HG02623 (cell line): Measurements from ENCODE around the gene CSTF1.
A peak's percentile ranks its signal among the peaks of the same experiment; 100 is the strongest.
"Not testable (repeated sequence)": the region's sequence is repeated elsewhere in the genome, so short reads cannot be mapped to it uniquely, and the experiment has no call there.

Experiments used
- ATAC-seq: cut with Tn5 transposase; IDR thresholded peaks from one replicate; pipeline ENCODE4 v1.9.1; 2021; ENCODE audit warnings: moderate library complexity; ENCODE audit not compliant: unreplicated experiment

Gene CSTF1

GRCh38 chr20:56368351-56369134, 23.9 kb upstream of the CSTF1 start:
- ATAC-seq: no peak

DNA sequence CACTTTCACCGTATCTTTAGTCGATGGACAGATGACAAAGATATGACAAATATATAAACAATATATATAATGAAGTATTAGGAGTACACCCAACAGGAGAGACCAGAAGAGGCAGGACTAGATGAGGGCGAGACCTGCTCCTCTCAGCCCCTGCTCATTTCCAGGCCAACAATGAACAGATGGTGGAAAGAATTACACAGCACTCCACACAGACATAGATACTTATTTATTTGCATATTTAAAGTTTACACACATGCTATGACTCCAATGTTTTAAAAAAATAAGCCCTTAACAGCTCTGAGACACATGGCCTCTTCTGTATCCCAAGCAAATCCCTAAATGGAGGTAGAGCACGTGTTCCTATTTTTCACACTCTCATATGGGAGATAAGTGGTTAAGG, 23.3 kb upstream of the CSTF1 start:
- ATAC-seq: no peak

DNA sequence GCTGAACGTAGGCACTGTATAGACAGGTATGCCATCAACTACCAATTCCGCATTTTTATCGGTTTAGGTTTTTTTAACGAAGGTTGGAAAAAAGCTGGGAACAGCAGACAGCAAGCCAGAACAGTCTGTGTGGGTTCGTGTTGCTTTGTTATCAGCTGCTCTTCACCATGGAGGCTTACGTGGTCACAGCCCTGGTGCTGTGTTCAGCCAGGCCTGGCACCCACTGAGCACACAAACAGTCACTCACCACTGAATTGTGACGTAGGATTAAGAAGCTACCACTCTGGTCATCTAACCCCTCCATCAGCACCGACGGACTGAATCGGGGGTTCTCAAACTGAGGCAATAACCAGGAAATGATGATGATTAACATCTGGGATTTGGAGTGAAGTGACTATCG, 20.5 kb upstream of the CSTF1 start:
- no peak for ATAC-seq

DNA sequence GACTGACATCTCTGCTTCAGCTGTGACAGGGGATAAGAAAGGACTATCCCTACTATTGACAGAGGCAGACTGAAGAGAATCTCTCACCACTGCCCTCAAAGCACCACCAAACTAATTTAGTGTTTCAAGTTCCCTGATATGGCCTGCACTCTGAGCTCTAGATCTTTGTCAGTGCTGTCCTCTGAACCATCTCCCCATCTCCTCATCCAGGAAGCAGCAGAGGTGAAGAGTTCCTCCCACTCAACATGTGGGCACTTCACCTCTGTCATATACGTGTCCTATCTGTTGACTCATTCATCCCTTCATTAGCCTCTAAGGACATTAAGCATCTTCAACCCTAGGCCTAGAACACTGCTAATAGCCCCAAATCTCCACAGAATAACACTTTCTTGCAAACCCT, 19.6 kb upstream of the CSTF1 start:
- no peak for ATAC-seq

DNA sequence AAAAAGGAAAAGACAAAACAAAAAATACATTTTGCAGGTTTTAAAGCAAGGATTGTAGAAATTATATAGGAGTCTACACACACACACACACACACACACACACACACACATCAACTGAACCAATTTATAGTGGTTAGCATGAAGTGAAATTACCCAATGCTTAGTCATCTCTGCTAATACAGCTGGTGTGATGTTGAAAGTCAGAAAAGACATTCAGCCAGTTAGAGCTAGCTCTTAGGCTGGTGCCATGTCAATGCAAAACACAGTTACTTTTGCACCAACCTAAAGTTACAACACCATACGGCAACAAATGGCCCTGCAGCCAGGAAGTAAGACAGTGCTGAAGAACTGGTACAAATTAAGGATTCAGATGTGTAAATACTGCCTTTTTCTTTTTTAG, 18.5 kb upstream of the CSTF1 start:
- ATAC-seq: no peak

DNA sequence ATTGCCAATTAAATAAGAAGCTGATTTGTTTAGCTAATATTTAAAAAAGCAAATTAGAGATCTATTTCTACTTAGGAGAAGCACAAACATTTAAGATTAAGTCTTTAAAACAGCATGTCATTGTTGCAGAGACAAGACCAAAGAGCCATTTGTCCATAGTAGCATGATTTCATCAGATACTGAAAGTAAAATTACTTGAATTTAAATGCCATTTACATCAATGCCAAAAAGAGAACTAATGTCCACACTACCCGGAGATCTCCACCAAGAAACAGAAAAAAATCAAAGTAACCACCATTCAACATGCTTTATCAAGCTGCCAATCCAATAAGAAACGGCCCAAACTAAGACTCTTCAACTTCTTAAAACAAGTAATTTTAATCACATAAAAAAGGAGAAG, 16.1 kb upstream of the CSTF1 start:
- no peak for ATAC-seq

- ATAC-seq: no peak
These were observed 14.1 kb upstream of the CSTF1 start for GRCh38 chr20:56378386-56378785.

DNA sequence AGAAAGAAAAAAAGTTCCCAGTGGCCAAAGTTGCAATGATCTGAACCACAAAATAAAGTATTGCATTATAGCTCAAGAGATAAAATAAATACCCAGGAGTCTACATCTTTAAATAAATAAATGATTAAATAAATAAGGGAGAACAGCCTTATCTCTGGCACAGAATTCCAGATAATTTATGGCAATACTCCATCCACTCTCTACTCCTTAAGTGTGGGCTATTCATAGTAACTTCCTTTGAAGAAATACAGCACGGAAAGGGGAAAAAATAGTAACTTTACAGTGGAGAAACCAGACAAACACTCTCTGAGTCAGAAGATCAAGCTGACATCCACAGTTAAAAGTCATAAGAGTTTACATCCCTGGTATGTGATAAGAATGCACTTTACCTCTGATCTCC, 12.1 kb upstream of the CSTF1 start:
- ATAC-seq: no peak

DNA sequence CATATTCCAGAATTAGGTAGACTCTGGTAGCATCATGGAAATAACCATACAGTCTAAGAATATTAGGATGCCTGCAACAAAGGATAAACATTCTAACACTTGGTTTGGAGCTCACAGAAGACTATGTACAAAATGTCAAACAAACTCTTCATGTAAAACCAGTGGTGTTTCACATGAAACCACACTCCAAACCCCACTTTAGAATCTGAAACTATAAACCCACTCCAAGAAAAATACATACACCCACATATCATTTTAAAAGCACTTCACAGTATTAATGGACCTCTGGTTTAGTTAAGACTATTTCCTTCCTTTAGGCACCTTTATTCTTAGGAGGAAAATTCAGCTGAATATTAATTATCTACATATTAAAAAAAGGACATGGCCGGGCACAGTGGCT, 10.9 kb upstream of the CSTF1 start:
- peak; percentile 64 for ATAC-seq

DNA sequence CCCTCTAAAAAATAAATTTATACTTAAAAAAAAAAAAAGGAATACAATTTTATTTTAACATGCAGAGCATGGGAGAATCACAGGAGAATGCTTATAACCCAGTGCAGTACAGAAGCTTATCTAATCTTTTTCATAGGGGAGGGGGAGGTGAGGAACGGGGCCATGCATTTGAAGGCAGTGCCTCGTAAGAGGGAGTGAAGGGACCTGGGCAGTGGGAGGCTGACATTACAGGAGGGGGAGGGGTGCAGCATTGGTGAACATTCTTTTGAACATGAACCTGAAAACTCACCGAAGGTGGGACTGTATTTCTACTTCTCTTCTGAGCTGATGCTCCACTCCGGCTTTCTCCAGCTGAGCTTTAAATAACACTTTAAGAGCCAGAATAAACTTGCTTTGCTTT, 9.7 kb upstream of the CSTF1 start:
- ATAC-seq: no peak

DNA sequence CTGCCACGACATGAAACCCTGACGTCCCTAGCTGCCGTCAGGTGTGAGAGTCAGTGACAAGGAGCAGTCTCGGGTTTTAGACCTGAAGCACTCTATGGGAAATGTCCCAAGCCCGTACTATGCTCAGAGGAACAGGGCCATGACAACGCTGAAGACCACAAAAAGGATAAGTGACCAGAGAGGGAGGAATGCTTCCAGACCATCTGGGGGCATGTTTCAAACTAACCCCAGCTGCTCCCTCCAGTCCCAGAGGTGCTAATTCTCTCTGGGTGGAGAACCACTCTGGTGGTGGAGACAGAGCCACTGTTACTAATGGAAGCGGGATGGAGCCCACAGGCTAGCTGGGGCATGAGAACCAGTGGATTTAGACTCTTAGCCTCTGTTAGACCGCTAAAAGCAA, 9.1 kb upstream of the CSTF1 start:
- ATAC-seq: no peak

GRCh38 chr20:56385130-56385529, 7.3 kb upstream of the CSTF1 start:
- ATAC-seq: no peak

DNA sequence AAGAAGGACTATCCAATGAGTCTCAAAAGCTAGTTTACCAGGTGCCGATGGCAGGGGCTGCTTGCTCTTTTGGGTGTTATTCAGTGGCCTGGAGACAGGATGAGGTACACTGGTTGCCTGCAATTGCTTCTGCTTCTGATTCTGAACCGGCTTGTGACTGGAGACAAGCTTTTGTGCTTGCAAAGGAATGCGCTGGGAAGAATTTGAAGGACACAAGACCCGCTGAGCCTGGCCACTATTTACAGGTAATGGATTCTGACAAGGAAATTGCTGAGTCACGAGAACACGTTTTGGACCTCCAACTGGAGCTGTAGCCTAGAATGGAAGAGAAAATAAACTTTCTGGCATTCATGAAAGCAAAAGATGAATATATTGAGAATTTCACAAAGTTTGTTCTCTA, 6.2 kb upstream of the CSTF1 start:
- ATAC-seq: no peak

DNA sequence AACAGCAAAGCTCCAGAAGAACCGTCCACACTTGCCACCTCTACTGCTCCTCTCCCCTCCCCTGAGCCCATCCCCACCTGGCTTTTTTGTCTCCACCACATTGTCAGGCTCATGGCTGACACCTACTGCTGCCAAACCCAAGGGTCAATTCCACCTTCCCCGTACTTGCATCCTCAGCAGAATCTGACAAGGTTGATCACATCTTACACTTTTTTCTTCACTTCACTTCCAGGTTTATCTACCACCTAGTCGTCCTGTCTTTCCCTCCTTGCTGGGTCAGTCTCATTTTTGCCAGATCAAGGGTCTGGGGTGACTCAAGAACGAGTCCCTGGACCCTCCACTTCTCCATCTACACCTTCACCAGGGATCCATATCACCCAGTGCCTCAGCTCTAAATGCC, 3.6 kb upstream of the CSTF1 start:
- no peak for ATAC-seq

GRCh38 chr20:56389807-56390206, 2.6 kb upstream of the CSTF1 start:
- no peak for ATAC-seq

- not testable (repeated sequence) for ATAC-seq
These were observed 2.0 kb upstream of the CSTF1 start for GRCh38 chr20:56390396-56390795.

DNA sequence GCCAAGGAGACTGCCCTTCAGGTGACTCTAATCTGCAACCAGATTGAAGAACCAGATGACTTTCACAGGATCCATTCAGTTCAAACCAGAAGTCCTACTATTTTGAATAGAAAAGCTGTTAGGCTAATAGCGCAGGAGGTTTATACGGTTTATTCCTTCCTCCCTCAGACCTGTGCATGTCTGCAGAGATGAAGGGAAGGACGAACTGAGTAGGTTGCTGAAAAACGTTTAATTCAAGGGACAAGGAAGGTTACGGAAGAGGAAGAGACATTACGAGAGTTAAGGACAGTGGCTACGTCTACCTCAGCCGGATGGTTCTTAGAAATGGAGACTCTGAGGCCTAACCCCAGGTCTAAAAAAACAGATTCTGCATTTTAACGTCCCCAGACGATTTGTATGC, 1.4 kb upstream of the CSTF1 start:
- no peak for ATAC-seq

DNA sequence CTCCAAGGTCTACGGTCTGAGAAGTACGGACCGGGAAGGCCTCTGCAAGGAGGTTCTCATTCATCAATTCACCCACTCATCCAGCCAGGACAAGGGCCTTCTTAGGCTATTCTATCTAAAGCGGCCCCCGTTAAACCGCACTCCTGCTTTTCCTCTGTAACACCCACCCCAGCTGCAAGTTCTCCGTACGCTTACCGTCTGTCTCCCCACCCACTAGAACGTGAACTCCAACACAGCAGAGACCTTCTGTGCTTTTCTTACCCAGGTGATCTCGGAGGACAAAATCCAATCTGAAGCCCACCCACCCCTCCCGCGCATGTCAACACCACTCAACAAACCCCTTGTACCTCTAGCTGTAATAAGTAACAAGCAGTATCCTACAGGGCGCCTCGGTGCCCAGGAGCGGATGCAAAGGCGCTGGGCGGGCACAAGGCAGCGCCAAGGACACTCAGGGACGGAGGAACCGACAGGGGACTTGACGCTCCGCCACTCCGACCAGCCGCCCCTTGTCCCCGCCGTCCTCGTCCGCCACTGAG, 781 bp upstream of the CSTF1 start:
- peak; percentile 26 for ATAC-seq

GRCh38 chr20:56392881-56393482, 537 bp downstream of the CSTF1 start:
- ATAC-seq: no peak

DNA sequence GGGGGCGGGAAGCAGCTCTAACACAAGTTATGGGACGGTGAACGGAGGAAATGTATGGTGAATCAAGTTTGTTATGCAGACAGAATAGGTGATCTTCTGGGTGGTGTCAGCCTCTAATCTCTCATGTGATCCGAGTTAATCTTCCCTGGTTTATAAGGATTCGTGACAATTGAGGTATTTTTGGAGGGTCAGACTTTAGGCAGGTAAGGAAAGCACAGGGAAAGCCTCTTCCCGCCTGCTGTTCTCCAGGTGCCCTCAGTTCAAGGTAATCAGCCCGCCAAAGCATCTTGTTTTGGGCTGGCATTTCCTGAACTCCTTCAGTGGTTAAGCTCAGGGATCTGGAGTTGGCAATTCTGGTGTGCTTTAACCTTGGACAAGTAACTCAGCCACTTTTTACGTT, 1.2 kb downstream of the CSTF1 start:
- no peak for ATAC-seq

- no peak for ATAC-seq
These were observed 2.7 kb downstream of the CSTF1 start for GRCh38 chr20:56395166-56395565.

DNA sequence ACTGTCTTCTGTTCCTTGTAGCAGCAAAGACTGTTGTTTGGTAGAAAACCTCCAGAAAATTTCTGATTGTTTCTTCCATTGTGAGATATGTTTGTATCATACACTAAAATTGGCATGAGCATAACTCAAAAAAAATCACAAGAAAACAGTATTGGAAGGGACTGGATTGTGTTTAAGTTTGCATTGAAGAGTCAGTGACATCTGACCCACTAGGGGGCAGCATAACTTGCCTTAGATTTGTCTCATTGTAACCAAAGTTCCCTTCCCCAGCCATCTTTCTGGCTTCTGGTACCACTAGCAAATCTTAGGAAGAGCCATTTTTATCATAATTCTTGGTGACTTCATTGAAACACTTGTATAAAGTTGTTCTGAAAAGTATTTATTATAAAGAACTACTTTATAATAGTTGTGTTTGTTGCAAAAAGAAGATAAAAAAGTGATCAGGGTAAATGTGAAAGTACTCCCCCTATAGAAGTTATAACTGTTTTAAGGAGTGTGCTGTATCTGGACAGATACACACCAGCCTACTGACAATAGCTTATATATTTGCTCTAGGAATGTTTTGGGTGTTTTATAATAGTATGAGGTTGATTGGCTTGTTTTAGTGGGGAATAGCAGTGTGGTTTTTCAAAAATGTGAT, 7.7 kb downstream of the CSTF1 start:
- no peak for ATAC-seq
